Endothelial cell of umbilical vein (primary cell): Measurements from ENCODE around the gene LYSMD3. TPM values are rescaled to one million over a fixed set of nuclear protein-coding genes. Genes with fewer than 3 reads are reported as not detected.

Experiments
- polyA plus RNA-seq, 4 experiments: library from polyadenylated mRNA; depleted of rRNA in 3 of 4; stranded (reverse) in 3 of 4; unstranded in 1 of 4; fragments of >200 nt; gene quantifications; 2 replicates each; pipeline versions ENCODE4 v1.2.1 to v1.2.3, GENCODE V29; 2011 to 2012; ENCODE audit warnings: missing spikeins in 1 of 4
- total RNA-seq: library from RNA; stranded (reverse); gene quantifications from 2 replicates; pipeline ENCODE4 v1.2.3, GENCODE V29; 2021

The LYSMD3 gene
- total and polyA plus RNA-seq, 2 donors (not counting 3 experiments of a cell fraction or from before 2014, with no cell fraction given) = 6.0 to 21.3 TPM

Other genes with a start within 250 kb of the LYSMD3 start
- gene CETN3, start 119.8 kb downstream of the LYSMD3 start, total RNA-seq = 15.5 and 17.3 TPM in 2 replicates
- gene CETN3, start 119.8 kb downstream of the LYSMD3 start, polyA plus RNA-seq = 0.92 and 2.2 TPM in 2 replicates
- gene MBLAC2, start 54.8 kb downstream of the LYSMD3 start, total RNA-seq = 4.8 and 5.3 TPM in 2 replicates
- gene MBLAC2, start 54.8 kb downstream of the LYSMD3 start, polyA plus RNA-seq = 2.0 and 2.1 TPM in 2 replicates
- gene POLR3G, start 54.7 kb downstream of the LYSMD3 start, total RNA-seq = 15.0 and 16.7 TPM in 2 replicates
- gene POLR3G, start 54.7 kb downstream of the LYSMD3 start, polyA plus RNA-seq = 8.9 and 15.7 TPM in 2 replicates
- 0.11 and 0.12 TPM in 2 replicates for gene ADGRV1, start 29.2 kb upstream of the LYSMD3 start, total RNA-seq
- 0.05 and 0.55 TPM in 2 replicates for gene ADGRV1, start 29.2 kb upstream of the LYSMD3 start, polyA plus RNA-seq